B cell (primary cell): ENCODE data around the gene LDLRAD3. TPM values are rescaled to one million over a fixed set of nuclear protein-coding genes. Genes with fewer than 3 reads are reported as not detected.

Source experiments
- ATAC-seq: fragments of 200-7000 bp; cut with Tn5 transposase; one replicate; pipeline ENCODE4 v1.10.0; 2021; ENCODE audit warnings: low read depth, mild to moderate bottlenecking, moderate number of reproducible peaks, moderate library complexity
- CTCF ChIA-PET: fragments of 350-600 bp; sonication (Branson Sonifier 250); formaldehyde crosslinking; loops from one replicate; lab custom pipeline; 2021; ENCODE audit warnings: antibody characterized with exemption, inconsistent platforms; lab: Charles Lee
- POLR2A ChIA-PET: fragments of 350-600 bp; sonication (Branson Sonifier 250); formaldehyde crosslinking; loops from one replicate; lab custom pipeline; 2021; ENCODE audit warnings: antibody characterized with exemption; lab: Charles Lee
- DNase-seq: peaks from one replicate; pipeline ENCODE4 v3.0.0; 2013
- H2AFZ ChIP-seq: 2 replicates; pipeline ENCODE4 v1.6.1; 2012; ENCODE audit warnings: mild to moderate bottlenecking, low read depth, low read length; ENCODE audit not compliant: insufficient read depth, poor library complexity, severe bottlenecking
- H3K27ac ChIP-seq, 2 donors: 1 replicate in 1 of 2; 2 replicates in 1 of 2; pipeline ENCODE4 v1.5.1; 2012 to 2013; ENCODE audit warnings: low read length in 2 of 2, mild to moderate bottlenecking in 2 of 2, moderate library complexity in 1 of 2
- H3K27me3 ChIP-seq, 4 experiments: fragments of 200-600 bp in 1 of 4; sonication (generic) in 1 of 4; replicated peaks in 1 of 4; 1 replicate in 2 of 4; 2 replicates in 2 of 4; pipeline versions ENCODE4 v1.6.1 to v1.7.0; 2013 to 2016; ENCODE audit warnings: low read length in 3 of 4, mild to moderate bottlenecking in 2 of 4, mixed read lengths in 1 of 4, moderate library complexity in 1 of 4; ENCODE audit not compliant: insufficient read depth in 4 of 4, control insufficient read depth in 3 of 4; ENCODE audit errors: control extremely low read depth in 1 of 4
- H3K36me3 ChIP-seq, 2 experiments: replicated peaks in 1 of 2; 1 replicate in 1 of 2; 2 replicates in 1 of 2; pipeline versions ENCODE4 v1.6.1 to v1.7.1; 2013; ENCODE audit warnings: low read length in 1 of 2; ENCODE audit not compliant: insufficient read depth in 2 of 2, control insufficient read depth in 1 of 2; ENCODE audit errors: control extremely low read depth in 1 of 2, extremely low read depth in 1 of 2
- H3K4me1 ChIP-seq, 2 donors: fragments of 200-600 bp in 1 of 2; sonication (generic) in 1 of 2; 1 replicate in 1 of 2; 2 replicates in 1 of 2; pipeline versions ENCODE4 v1.5.1 to v1.6.1; 2013 to 2017; ENCODE audit warnings: low read length in 2 of 2; ENCODE audit not compliant: control insufficient read depth in 2 of 2, insufficient read depth in 2 of 2
- H3K4me2 ChIP-seq: replicated peaks from 2 replicates; pipeline ENCODE3; 2012; ENCODE audit warnings: mild to moderate bottlenecking, low read depth, low read length; ENCODE audit not compliant: poor library complexity, severe bottlenecking
- H3K4me3 ChIP-seq, 5 experiments: fragments of 200-600 bp in 1 of 5; sonication (generic) in 1 of 5; 1 replicate in 3 of 5; 2 replicates in 2 of 5; pipeline versions ENCODE4 v1.5.1 to v1.7.0; 2011 to 2016; ENCODE audit warnings: low read length in 4 of 5, mild to moderate bottlenecking in 4 of 5, low read depth in 2 of 5, control low read depth in 1 of 5, moderate library complexity in 1 of 5; ENCODE audit not compliant: insufficient read depth in 1 of 5; ENCODE audit errors: control extremely low read depth in 1 of 5, extremely low read depth in 1 of 5
- H3K79me2 ChIP-seq: fragments of 200-600 bp; sonication (generic); one replicate; pipeline ENCODE4 v1.6.0; 2016; ENCODE audit warnings: low read length; ENCODE audit not compliant: control insufficient read depth, insufficient read depth
- H3K9ac ChIP-seq: fragments of 200-600 bp; sonication (generic); 2 replicates; pipeline ENCODE4 v1.6.1; 2017; ENCODE audit warnings: mild to moderate bottlenecking, low read length, moderate library complexity
- H3K9me3 ChIP-seq, 3 donors: one replicate each; pipeline versions ENCODE4 v1.6.1 to v1.7.1; 2013; ENCODE audit warnings: low read length in 2 of 3; ENCODE audit not compliant: control insufficient read depth in 2 of 3, insufficient read depth in 1 of 3; ENCODE audit errors: control extremely low read depth in 1 of 3
- H4K20me1 ChIP-seq: 2 replicates; pipeline ENCODE4 v1.6.0; 2012; ENCODE audit warnings: mild to moderate bottlenecking, low read length; ENCODE audit not compliant: insufficient read depth, control insufficient read depth, poor library complexity, severe bottlenecking
- H3K27ac Mint-ChIP-seq: one replicate; pipeline ENCODE4 v1.8.0; 2021; ENCODE audit warnings: mixed read lengths
- H3K27me3 Mint-ChIP-seq: one replicate; pipeline ENCODE4 v1.8.0; 2021; ENCODE audit warnings: mixed read lengths
- H3K4me1 Mint-ChIP-seq: one replicate; pipeline ENCODE4 v1.8.0; 2021; ENCODE audit warnings: mixed read lengths
- H3K4me3 Mint-ChIP-seq: one replicate; pipeline ENCODE4 v1.8.0; 2021; ENCODE audit warnings: mixed read lengths
- H3K9me3 Mint-ChIP-seq: one replicate; pipeline ENCODE4 v1.8.0; 2022; ENCODE audit warnings: mixed read lengths; ENCODE audit not compliant: insufficient read depth
- EZH2 ChIP-seq: IDR thresholded peaks from 2 replicates; pipeline ENCODE4 v1.6.1; 2012; ENCODE audit warnings: borderline replicate concordance, low read depth, mild to moderate bottlenecking, moderate library complexity, low read length; ENCODE audit not compliant: insufficient read depth, poor library complexity, severe bottlenecking
- WGBS: methylation state at CpG from one replicate; pipeline ENCODE4 v1.1.5; 2013; ENCODE audit warnings: missing lambda C conversion rate; ENCODE audit not compliant: insufficient coverage; 5-methylcytosine and 5-hydroxymethylcytosine counted together
- intact Hi-C: fragments of 100-400 bp; cut with micrococcal nuclease; formaldehyde crosslinking; loops from one replicate; pipeline ENCODE4 v1.10.0; 2022
- polyA plus RNA-seq: library from polyadenylated mRNA; depleted of rRNA; stranded (reverse); fragments of >200 nt; gene quantifications from 2 replicates; pipeline ENCODE4 v1.2.3, GENCODE V29; 2012
- total RNA-seq, 2 donors: library from RNA; stranded (reverse); fragments of 120-200 nt in 1 of 2; gene quantifications; 1 replicate in 1 of 2; 2 replicates in 1 of 2; pipeline versions ENCODE4 v1.2.3 to v1.2.4, GENCODE V29; 2013 to 2022
- TF ChIP-seq, protein P1 (sequence below): fragments of 200-600 bp; IDR thresholded peaks from one replicate; pipeline ENCODE4 v1.8.0; 2022; ENCODE audit warnings: antibody characterized with exemption, mild to moderate bottlenecking

LDLRAD3 gene
- total and polyA plus RNA-seq, 2 donors (not counting 1 experiment from before 2014, with no cell fraction given) = 0.01 TPM; not detected in 1

DNA sequence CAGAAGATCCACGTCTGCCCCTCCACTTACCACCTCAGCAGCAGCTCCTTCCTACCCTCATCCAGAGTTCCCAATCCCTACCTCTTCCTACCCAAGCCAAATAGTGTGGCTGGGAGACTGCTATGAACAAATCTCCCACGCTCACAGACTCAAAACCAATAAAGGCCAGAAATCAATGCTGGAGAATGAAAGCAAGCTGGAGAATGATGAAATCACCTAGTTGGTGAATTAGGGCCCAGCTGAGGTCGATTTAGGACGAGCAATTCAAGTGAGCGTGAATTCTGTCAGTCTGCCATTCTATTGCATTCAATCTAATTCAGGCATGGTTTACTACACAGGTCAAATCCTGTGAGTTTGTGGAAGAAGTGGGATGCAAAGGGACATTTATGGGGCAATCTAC is 322.9 kb downstream of the LDLRAD3 start:
- CTCF ChIA-PET = interaction anchor here (0.7 to 6.1 kb wide), 14 partner anchors 8 to 783 kb away, joined by 3 to 109 read pairs (median 3); partner anchors contain the start of gene FJX1

DNA sequence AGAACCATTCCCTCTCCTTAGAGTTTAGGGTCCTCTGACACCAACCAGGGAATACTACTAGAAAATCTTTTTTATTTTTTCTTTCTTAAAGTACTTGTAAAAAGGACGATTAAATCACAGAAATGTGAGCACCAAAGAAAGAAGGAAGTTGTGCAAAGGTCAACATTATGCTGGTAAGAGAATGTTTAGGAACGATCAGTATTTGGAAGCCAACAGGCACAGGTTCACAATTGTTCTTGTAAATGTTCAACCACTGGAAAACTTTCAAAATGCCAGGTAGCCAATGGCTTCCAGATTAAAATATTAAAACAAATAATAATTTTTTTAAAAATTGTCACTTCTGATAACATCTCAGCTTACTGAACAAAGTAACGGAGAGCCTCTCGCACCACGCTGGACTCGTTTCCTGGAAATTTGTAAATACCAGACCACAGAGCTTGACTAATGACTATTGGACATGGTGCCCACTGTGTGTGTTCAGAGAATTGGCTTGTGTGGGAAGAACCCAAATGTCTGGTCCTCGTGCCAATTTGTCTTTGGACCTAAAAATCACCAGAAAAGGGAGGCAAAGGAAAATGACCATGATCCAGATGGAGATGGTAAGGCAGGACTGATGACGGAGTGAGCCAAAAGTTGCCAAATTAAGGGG is 324.6 kb downstream of the LDLRAD3 start:
- H3K4me3 Mint-ChIP-seq = no peak overlapping the region
- no peak overlapping the region for H3K27ac ChIP-seq
- no peaks in the 10 kb centered on the region for H3K27me3 ChIP-seq
- H3K36me3 ChIP-seq = peaks cover 6 to 32% of the 10 kb centered on the region in 2 experiments
- H3K4me3 ChIP-seq = no peak overlapping the region
- intact Hi-C loops = loop anchor here (5.0 kb wide), 2 partner anchors 446 to 781 kb away; no protein-coding TSS in a partner anchor
- no peak for TF ChIP-seq EZH2
- TF ChIP-seq, protein P1, sequence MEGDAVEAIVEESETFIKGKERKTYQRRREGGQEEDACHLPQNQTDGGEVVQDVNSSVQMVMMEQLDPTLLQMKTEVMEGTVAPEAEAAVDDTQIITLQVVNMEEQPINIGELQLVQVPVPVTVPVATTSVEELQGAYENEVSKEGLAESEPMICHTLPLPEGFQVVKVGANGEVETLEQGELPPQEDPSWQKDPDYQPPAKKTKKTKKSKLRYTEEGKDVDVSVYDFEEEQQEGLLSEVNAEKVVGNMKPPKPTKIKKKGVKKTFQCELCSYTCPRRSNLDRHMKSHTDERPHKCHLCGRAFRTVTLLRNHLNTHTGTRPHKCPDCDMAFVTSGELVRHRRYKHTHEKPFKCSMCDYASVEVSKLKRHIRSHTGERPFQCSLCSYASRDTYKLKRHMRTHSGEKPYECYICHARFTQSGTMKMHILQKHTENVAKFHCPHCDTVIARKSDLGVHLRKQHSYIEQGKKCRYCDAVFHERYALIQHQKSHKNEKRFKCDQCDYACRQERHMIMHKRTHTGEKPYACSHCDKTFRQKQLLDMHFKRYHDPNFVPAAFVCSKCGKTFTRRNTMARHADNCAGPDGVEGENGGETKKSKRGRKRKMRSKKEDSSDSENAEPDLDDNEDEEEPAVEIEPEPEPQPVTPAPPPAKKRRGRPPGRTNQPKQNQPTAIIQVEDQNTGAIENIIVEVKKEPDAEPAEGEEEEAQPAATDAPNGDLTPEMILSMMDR = no peak
- no peaks in the 10 kb centered on the region for H4K20me1 ChIP-seq
- H3K79me2 ChIP-seq = no peaks in the 10 kb centered on the region
- H3K4me1 ChIP-seq = no peaks in the 10 kb centered on the region
- no peaks in the 10 kb centered on the region for H3K27me3 Mint-ChIP-seq
- WGBS = 64% methylated on average over 3 of the region's 8 CpGs
- DNase-seq (no peak), ATAC-seq (no peak)
- H3K27ac Mint-ChIP-seq = no peak overlapping the region
- no peak overlapping the region for H3K4me2 ChIP-seq
- CTCF ChIA-PET = interaction anchor here (1.3 to 6.1 kb wide), 6 partner anchors 10 to 661 kb away, joined by 3 to 109 read pairs (median 10); no protein-coding TSS in a partner anchor
- H2AFZ ChIP-seq = no peak overlapping the region
- H3K9me3 Mint-ChIP-seq = no peaks in the 10 kb centered on the region
- no peaks in the 10 kb centered on the region for H3K4me1 Mint-ChIP-seq
- H3K9ac ChIP-seq = no peak overlapping the region
- POLR2A ChIA-PET = no interaction called here
- H3K9me3 ChIP-seq = peaks cover 0 to 3% (median 3%) of the 10 kb centered on the region in 3 donors

More for the DNA sequence above, 322.9 kb downstream of the LDLRAD3 start:
- no peak overlapping the region for H3K9ac ChIP-seq
- ATAC-seq (no peak), DNase-seq (no peak)
- no peak overlapping the region for H3K27ac Mint-ChIP-seq
- H4K20me1 ChIP-seq = no peaks in the 10 kb centered on the region
- H3K4me3 Mint-ChIP-seq = no peak overlapping the region
- H3K4me1 Mint-ChIP-seq = no peaks in the 10 kb centered on the region
- H3K27ac ChIP-seq = no peak overlapping the region
- H2AFZ ChIP-seq = no peak overlapping the region
- no peaks in the 10 kb centered on the region for H3K27me3 ChIP-seq
- no peaks in the 10 kb centered on the region for H3K9me3 Mint-ChIP-seq
- no peaks in the 10 kb centered on the region for H3K9me3 ChIP-seq
- 42% methylated on average over 3 of the region's 5 CpGs for WGBS
- H3K36me3 ChIP-seq = peaks cover 0 to 16% of the 10 kb centered on the region in 2 experiments
- H3K27me3 Mint-ChIP-seq = peaks cover 6% of the 10 kb centered on the region
- POLR2A ChIA-PET = no interaction called here
- no peak overlapping the region for H3K4me2 ChIP-seq
- TF ChIP-seq, protein P1 = no peak
- TF ChIP-seq EZH2 = no peak
- intact Hi-C loops = loop anchor here (5.0 kb wide), 2 partner anchors 444 to 779 kb away; no protein-coding TSS in a partner anchor
- no peaks in the 10 kb centered on the region for H3K79me2 ChIP-seq
- no peak overlapping the region for H3K4me3 ChIP-seq
- H3K4me1 ChIP-seq = no peaks in the 10 kb centered on the region
